Panc1 (cell line): ENCODE data around the gene WWOX. TPM values are rescaled to one million over a fixed set of nuclear protein-coding genes. Genes with fewer than 3 reads are reported as not detected.

Experiments
- ATAC-seq: fragments of 200-7000 bp; cut with Tn5 transposase; 2 replicates; pipeline ENCODE4 v1.9.1; 2020; ENCODE audit warnings: mild to moderate bottlenecking, moderate library complexity
- BruUV-seq: library from RNA; stranded (reverse); fragments of 400-500 nt; replicated peaks from 2 replicates; lab custom pipeline; 2021; lab: Mats Ljungman, UMichigan
- CTCF ChIA-PET: fragments of 300-600 bp; sonication (Branson Sonifier 250); formaldehyde crosslinking; loops from one replicate; lab custom pipeline; 2022; ENCODE audit warnings: antibody characterized with exemption; lab: Charles Lee
- POLR2A ChIA-PET: fragments of 300-600 bp; sonication (Branson Sonifier 250); formaldehyde crosslinking; loops from one replicate; lab custom pipeline; 2022; ENCODE audit warnings: antibody characterized with exemption; lab: Charles Lee
- DNase-seq: peaks from one replicate; pipeline ENCODE4 v3.0.0-alpha.2; 2010; ENCODE audit warnings: low read depth, low spot score
- H3K27ac ChIP-seq: 2 replicates; pipeline ENCODE4 v1.5.1; 2011; ENCODE audit warnings: mild to moderate bottlenecking, low read length, inconsistent platforms
- H3K27me3 ChIP-seq: fragments of 200-500 bp; sonication (Bioruptor generic); 2 replicates; pipeline ENCODE4 v1.6.0; 2014; ENCODE audit warnings: low read length, inconsistent platforms; ENCODE audit not compliant: control insufficient read depth, insufficient read depth
- H3K36me3 ChIP-seq: fragments of 200-500 bp; sonication (Bioruptor generic); 2 replicates; pipeline ENCODE4 v1.5.1; 2014; ENCODE audit warnings: inconsistent platforms, mild to moderate bottlenecking, low read length, moderate library complexity; ENCODE audit not compliant: control insufficient read depth, insufficient read depth
- H3K4me1 ChIP-seq: 2 replicates; pipeline ENCODE4 v1.5.1; 2011; ENCODE audit warnings: inconsistent platforms, mild to moderate bottlenecking, low read length, moderate library complexity; ENCODE audit not compliant: control insufficient read depth, insufficient read depth
- H3K4me3 ChIP-seq, 2 experiments: 2 replicates each; pipeline ENCODE4 v1.5.1; 2011 to 2012; ENCODE audit warnings: low read depth in 2 of 2, low read length in 2 of 2, mild to moderate bottlenecking in 2 of 2, inconsistent platforms in 1 of 2, moderate library complexity in 1 of 2
- H3K9me3 ChIP-seq: fragments of 200-500 bp; sonication (Bioruptor generic); 2 replicates; pipeline ENCODE4 v1.5.1; 2014; ENCODE audit warnings: low read depth, mild to moderate bottlenecking, inconsistent platforms, low read length, moderate library complexity; ENCODE audit not compliant: control insufficient read depth, insufficient read depth
- POLR2AphosphoS5 ChIP-seq: IDR thresholded peaks from 2 replicates; pipeline ENCODE4 v1.6.1; 2012; ENCODE audit warnings: mild to moderate bottlenecking, low read depth, low read length, moderate library complexity
- REST ChIP-seq, 2 experiments: IDR thresholded peaks; 2 replicates each; pipeline ENCODE4 v1.6.1; 2011 to 2012; ENCODE audit warnings: low read depth in 2 of 2, control low read depth in 1 of 2, low read length in 1 of 2, mild to moderate bottlenecking in 1 of 2, moderate library complexity in 1 of 2; ENCODE audit not compliant: insufficient read depth in 1 of 2
- SIN3A ChIP-seq: IDR thresholded peaks from 2 replicates; pipeline ENCODE4 v1.6.1; 2012; ENCODE audit warnings: low read depth, mild to moderate bottlenecking, low read length, moderate library complexity, borderline replicate concordance; ENCODE audit not compliant: insufficient read depth
- TCF7L2 ChIP-seq: IDR thresholded peaks from 2 replicates; pipeline ENCODE4 v1.6.1; 2011; ENCODE audit warnings: mild to moderate bottlenecking, low read depth, low read length, inconsistent platforms
- in situ Hi-C: cut with HindIII; loops from 2 replicates; pipeline ENCODE4 v1.10.0; 2016; ENCODE audit warnings: low sequenced_read_pairs, low pct_unique_long_range_greater_than_20kb
- intact Hi-C: fragments of 100-400 bp; cut with micrococcal nuclease; formaldehyde crosslinking; loops from one replicate; pipeline ENCODE4 v1.10.0; 2022; ENCODE audit not compliant: unreplicated experiment
- total RNA-seq: library from RNA; stranded (reverse); gene quantifications from one replicate; pipeline ENCODE4 v1.2.1, GENCODE V29; 2021; ENCODE audit not compliant: unreplicated experiment
- TF ChIP-seq, protein P1 (sequence below): fragments of 450-650 bp; IDR thresholded peaks from 2 replicates; pipeline ENCODE4 v1.5.1; 2017; ENCODE audit warnings: mild to moderate bottlenecking

The WWOX gene
- total RNA-seq, 1 experiment from 2014 or later = 12.5 TPM

DNA sequence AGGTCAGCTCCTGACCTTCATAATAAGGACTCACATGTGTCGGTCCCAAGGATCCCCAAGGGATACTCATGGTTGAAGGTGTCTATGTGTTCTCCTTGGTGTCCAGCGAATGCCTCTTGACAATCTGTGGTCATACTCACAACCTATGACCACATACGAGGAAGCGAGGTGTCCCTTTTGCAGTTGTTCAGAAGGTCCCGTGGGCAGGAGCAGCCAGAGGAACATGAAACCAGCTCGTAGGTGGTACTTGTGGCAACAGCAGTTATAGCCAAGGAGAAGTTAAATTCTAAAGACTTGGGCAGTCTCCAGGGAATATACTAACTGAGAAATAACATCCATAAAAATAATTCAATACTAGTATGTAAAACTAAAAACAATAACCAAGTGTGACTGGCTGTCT lies 685.3 kb downstream of the WWOX start:
- no peak for ATAC-seq
- in situ Hi-C loops (no loop called here), intact Hi-C loops (no loop called here)
- no peaks in the 10 kb centered on the region for H3K9me3 ChIP-seq
- H3K36me3 ChIP-seq = no peaks in the 10 kb centered on the region
- no peak overlapping the region for H3K4me3 ChIP-seq
- no TSS peak for BruUV-seq
- no peak for DNase-seq
- ChIA-PET CTCF (no interaction called here), POLR2A (no interaction called here)
- TF ChIP-seq, protein P1, sequence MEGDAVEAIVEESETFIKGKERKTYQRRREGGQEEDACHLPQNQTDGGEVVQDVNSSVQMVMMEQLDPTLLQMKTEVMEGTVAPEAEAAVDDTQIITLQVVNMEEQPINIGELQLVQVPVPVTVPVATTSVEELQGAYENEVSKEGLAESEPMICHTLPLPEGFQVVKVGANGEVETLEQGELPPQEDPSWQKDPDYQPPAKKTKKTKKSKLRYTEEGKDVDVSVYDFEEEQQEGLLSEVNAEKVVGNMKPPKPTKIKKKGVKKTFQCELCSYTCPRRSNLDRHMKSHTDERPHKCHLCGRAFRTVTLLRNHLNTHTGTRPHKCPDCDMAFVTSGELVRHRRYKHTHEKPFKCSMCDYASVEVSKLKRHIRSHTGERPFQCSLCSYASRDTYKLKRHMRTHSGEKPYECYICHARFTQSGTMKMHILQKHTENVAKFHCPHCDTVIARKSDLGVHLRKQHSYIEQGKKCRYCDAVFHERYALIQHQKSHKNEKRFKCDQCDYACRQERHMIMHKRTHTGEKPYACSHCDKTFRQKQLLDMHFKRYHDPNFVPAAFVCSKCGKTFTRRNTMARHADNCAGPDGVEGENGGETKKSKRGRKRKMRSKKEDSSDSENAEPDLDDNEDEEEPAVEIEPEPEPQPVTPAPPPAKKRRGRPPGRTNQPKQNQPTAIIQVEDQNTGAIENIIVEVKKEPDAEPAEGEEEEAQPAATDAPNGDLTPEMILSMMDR = no peak
- TF ChIP-seq REST (IDR thresholded peaks at IDR 0.05; ENCODE audit: insufficient read depth in 1 of 2, low read depth in 2 of 2, low read length in 1 of 2) = no peak
- H3K27me3 ChIP-seq = no peaks in the 10 kb centered on the region
- no peak overlapping the region for H3K27ac ChIP-seq
- H3K4me1 ChIP-seq = no peaks in the 10 kb centered on the region

GRCh38 chr16:78785218-78785617 lies 685.8 kb downstream of the WWOX start:
- in situ Hi-C loops (no loop called here), intact Hi-C loops (no loop called here)
- DNase-seq (no peak), ATAC-seq (no peak)
- CTCF ChIA-PET = no interaction called here
- TF ChIP-seq TCF7L2 = no peak
- TF ChIP-seq, protein P1 = no peak
- TF ChIP-seq REST (IDR thresholded peaks at IDR 0.05; ENCODE audit: insufficient read depth in 1 of 2, low read depth in 2 of 2, low read length in 1 of 2) = no peak
- no peak for TF ChIP-seq POLR2AphosphoS5
- TF ChIP-seq SIN3A = no peak
- H3K27ac ChIP-seq = no peak overlapping the region
- H3K36me3 ChIP-seq = no peaks in the 10 kb centered on the region
- H3K4me3 ChIP-seq = no peak overlapping the region
- BruUV-seq = no TSS peak
- POLR2A ChIA-PET = no interaction called here
- H3K27me3 ChIP-seq = no peaks in the 10 kb centered on the region
- no peaks in the 10 kb centered on the region for H3K9me3 ChIP-seq
- H3K4me1 ChIP-seq = no peaks in the 10 kb centered on the region
